GM21786 (cell line): ENCODE results near the gene NRN1L.
A peak's percentile ranks its signal among the peaks of the same experiment; 100 is the strongest.
"Not testable (repeated sequence)": the region's sequence is repeated elsewhere in the genome, so short reads cannot be mapped to it uniquely, and the experiment has no call there.

Source experiments
- ATAC-seq: cut with Tn5 transposase; IDR thresholded peaks from one replicate; pipeline ENCODE4 v1.9.1; 2021; ENCODE audit not compliant: unreplicated experiment

NRN1L gene

GRCh38 chr16:67884684-67885083 is at the start of gene NRN1L:
Gene NRN1L (plus strand): TSS chr16:67884885. CDS start chr16:67884904, 19 bp downstream.
- ATAC-seq, result no peak

- not testable (repeated sequence) for ATAC-seq
Observed at GRCh38 chr16:67837190-67837589, 47.5 kb upstream of the NRN1L start.

DNA sequence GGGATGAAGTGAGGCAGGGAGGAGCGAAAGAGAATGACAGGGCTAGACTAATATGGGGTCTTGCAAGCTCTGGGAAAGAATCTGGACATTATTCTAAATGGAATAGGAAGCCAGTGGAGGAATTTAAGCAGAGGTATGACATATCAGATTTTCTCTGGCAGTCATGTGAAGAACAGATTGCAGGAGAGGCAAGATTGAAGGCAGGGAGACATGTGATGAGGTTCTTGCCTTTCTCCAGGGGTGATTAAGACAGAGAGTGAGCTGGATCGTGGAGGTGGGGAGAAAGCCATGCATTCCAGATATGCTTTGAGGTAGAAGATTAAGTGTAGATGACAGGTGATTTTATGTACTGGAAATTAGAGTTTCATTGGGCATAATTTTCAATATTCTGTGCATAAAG is 46.9 kb upstream of the NRN1L start:
- no peak for ATAC-seq

DNA sequence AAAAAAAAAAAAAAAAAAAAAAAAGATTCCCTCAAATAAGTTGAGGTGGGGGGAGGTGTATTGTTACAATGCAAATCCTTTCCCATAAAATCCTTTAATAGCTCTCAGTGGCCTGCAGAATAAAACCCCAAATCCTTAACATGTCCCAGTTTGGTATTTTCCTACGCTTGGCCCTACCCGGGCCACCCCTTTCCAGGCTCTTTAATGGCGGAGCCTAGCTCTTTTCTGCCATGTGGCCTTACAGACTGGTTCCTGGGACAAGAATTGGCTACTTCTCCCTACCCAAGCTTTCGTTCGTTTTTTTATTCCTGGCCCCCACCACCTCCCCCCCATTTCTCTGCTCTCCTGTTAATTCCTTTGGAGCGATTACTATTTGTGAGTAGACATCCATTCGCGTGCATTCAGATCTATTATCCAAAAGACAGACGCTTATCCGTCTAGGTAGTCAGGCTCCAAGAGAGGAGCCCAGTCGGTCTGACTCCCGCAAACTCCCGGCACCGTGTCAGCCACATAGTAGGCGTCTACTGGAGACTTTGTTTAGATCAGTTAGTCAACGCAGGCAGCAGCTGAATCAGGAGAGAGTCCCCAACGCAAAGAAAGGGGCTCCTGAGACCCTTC is 43.4 kb upstream of the NRN1L start:
- ATAC-seq, result no peak

DNA sequence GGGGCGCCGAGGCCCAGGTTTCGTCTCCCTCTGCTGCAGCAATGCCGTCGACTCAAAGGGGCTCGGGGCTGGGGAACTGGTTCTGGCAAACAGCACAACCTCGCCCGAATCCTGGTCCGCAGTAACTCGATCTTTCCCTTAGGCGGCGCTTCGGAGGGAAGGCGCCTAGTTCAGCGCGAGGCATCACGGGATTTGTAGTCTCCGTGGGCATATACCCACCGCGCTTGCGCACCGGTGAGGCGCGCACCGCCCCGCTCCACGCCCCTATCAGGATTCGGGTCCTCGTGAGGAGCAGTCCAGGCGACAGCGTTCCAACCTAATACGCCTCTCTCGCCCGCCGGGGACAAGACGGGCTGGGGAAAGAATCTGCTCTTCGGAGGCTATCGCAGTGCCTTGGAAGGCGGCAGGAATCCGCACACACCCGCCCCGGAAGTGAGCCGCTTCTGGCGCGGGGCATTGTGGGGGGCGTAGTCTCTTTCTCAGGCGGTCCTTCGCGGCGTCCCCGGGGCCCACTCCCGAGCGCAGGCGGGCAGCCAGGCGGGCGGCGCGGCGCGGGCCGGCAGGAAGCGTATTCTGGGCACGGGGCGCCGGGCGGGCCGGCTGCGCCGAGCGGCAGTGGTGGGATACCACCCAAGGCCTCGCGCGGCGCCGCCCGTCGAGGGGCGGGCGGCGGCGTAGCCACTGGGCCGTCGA is 42.7 kb upstream of the NRN1L start, which contains the start of gene THAP11:
TSS of gene THAP11 (plus strand) at position 505 of the 693 bp plus-strand sequence. CDS start 235 bp downstream, outside the sequence.
- ATAC-seq, result peak; percentile 39

GRCh38 chr16:67842509-67843342 is 42.0 kb upstream of the NRN1L start:
- peak; percentile 5 for ATAC-seq

GRCh38 chr16:67843343-67843765 is 41.3 kb upstream of the NRN1L start:
- ATAC-seq, result no peak

- ATAC-seq, result no peak
Observed at GRCh38 chr16:67844497-67844896, 40.2 kb upstream of the NRN1L start.

DNA sequence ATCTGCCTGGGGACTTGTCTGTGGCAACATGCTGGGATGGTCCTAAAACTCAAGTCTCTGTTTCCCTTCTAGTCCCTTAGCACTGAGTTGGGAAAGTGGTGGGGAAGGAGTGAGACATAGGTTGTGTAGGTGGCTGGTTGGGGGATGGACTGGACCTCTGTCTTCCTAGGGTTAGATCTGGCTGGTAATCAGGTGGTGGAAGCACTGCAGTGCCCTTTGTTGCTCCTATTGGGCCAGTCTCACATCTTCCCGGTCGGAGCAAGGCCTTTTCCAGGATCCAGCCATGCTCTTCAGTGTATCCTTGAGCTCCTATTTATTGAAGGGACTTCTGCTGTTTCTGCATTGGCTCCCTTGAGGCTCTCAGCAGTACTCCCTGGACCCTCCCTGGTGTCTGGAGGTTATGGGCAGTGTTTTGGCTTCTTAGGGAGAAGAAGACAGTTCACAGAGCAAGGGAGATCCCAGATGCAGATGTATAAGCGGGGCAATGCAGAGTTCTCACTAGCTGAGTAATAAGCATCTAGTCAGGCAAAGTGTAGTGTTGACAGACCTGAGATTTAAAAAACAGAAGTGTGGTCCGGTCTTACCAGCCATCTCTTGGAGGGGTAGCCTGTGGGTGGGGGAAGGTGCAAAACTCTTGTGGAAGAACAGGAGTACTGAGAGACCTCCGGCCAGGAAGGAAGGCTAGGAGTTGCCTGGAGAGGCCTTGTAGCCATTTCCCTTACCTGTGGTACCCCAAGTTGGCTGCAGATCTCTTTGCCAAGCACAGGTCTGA is 39.2 kb upstream of the NRN1L start:
- ATAC-seq, result no peak

GRCh38 chr16:67846063-67846319 is 38.7 kb upstream of the NRN1L start:
- no peak for ATAC-seq

DNA sequence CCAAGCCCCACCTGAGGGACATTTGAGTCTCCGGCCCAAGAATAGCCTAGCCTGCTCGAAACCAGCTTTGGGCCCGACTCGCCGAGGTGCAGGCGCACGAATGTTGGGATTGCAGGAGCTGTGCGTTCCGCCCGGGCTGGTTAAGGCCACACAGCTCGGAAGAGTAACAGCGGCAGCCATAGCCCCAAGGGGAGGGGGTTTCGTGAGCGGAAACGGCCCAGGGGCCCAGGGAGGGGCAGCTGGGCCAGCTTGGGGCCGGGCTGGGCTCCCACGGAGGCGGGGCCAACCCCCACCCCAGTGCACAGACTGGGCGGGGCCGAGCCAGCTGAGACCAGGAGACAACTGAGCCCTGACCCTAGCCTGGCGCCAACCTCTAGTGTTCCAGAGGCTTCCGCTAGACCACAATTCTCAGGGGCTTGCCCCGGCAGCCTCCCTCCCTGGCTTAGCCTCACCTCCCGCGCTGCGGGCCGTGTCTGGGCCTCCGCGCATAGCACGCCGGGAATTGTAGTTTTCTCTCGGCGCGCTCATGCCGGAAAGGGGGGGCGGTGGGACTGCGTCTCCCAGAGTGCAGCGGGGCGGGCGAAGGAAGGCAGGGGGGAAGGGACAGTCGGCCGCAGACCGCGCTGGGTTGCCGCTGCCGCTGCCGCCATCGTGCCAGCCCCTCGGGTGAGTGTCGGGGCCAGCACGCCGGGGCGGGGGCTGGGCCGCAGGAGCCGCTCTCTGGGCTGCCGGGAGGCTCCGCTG is 38.2 kb upstream of the NRN1L start, which contains the start of gene NUTF2:
TSS of gene NUTF2 (plus strand) at position 614 of the 744 bp plus-strand sequence. CDS start 18,198 bp downstream, outside the sequence.
- ATAC-seq, result peak; percentile 59

GRCh38 chr16:67847064-67847861 is 37.4 kb upstream of the NRN1L start, which contains the start of gene CENPT:
Gene CENPT (minus strand): TSS chr16:67847693. CDS start chr16:67833859, 13,834 bp downstream.
- peak; percentile 34 for ATAC-seq

- ATAC-seq, result no peak
Observed at GRCh38 chr16:67848118-67848517, 36.6 kb upstream of the NRN1L start.

DNA sequence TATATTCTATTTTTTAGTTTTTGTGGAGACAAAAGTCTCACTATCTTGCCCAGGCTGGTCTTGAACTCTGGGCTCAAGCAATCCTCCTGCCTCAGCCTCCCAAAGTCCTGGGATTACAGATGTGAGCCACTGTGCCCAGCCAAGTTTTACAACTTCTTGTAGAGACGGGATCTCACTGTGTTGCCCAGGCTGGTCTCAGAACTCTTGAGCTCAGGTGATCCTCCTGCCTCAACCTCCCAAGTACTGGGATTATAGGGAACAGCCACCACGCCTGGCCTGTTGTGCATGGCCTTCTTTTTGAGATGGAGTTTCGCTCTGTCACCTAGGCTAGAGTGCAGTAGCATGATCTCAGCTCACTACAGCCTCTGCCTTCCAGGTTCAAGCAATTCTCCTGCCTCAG is 31.0 kb upstream of the NRN1L start:
- ATAC-seq, result no peak

DNA sequence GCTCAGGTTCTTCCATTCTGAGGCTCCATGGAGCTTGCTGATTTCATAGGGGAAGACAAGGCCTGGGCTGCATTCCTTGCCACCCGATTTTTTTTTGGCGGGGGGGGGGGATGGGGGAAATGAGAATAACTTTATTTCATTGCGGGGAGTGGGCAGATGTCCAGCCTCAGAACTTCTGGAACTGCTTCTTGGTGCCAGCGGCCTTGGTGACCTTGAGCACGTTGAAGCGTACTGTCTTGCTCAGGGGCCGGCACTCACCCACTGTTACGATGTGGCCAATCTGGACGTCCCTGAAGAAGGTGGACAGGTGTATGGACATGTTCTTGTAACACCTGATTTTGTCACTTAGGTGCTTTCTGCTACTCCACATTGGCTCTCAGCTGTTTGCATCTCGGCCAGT is 28.9 kb upstream of the NRN1L start:
- ATAC-seq, result no peak

DNA sequence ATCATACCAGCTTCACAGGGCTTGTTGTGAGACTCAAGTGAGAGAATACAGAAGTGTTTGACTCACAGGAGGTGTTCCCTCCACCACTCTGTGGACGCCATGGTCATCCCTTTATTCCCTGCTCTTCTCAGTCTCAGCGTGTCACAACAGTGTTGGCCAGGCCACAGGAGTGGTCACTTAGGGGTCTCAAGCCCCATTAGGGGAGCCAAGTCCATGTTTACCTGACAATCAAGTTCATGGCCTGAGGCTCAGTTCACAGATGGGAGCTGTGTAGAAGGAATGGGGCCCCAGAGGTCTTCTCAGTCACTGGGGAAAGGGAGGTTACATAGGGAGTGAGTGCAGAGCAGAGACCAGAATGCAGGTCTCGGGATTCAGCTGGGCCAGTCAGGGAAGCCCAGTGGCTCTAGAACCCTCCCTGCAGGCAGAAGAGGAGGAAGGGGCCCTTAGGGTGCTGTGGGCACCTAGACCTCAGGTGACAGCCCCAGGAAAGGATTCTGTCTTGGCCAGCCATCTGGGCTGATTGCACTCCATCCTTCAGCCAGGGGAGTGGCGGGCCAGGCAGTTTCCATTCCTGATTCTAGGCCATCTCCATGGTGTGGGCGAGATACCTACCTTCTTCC is 27.6 kb upstream of the NRN1L start:
- ATAC-seq, result no peak

DNA sequence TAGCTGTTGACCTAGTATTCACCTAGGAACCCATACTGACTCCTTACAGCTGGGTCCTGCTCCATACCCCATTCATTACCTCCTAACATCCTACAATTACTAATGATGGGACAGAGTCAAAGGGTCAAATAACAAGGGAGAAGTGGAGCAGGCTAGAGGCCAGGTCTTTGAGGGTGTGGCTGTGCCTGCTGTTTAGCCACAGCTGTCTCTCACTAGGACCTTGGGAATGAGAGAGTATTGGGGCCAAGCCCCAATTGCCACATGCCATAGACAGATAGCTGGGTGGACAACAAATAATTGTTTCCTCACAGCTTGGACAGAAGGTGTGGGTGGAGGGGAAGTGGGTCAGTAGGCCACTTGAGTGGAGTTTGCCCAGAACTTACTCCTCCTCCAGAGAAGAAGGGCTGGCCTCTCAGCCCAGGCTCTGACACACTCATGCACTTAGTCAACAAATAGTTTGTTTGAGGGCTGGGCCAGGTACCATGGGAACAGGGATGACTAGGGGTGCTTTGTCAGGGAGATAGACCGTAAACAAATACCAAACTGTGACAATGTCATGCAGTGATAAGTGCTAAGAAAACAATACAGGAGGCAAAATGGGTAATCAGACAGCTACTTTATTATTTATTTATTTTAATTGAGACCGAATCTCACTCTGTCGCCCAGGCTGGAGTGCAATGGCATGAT is 27.0 kb upstream of the NRN1L start:
- no peak for ATAC-seq

GRCh38 chr16:67858500-67858899 is 26.2 kb upstream of the NRN1L start:
- ATAC-seq, result no peak
